HL-60 (cell line): ENCODE data around the gene NAGLU.

Experiments
- GABPA ChIP-seq: IDR thresholded peaks from 2 replicates; pipeline ENCODE4 v1.6.1; 2012; ENCODE audit warnings: low read depth
- POLR2AphosphoS5 ChIP-seq: IDR thresholded peaks from 2 replicates; pipeline ENCODE4 v1.6.1; 2012; ENCODE audit warnings: low read depth
- TF ChIP-seq, protein P1 (sequence below): IDR thresholded peaks from one replicate; pipeline ENCODE4 v1.5.1; 2011; ENCODE audit warnings: low read length, control low read depth, inconsistent platforms; ENCODE audit not compliant: insufficient read depth
- TF ChIP-seq, protein P2 (sequence below): IDR thresholded peaks from 2 replicates; pipeline ENCODE4 v1.6.1; 2012; ENCODE audit warnings: low read depth; ENCODE audit not compliant: insufficient replicate concordance

DNA sequence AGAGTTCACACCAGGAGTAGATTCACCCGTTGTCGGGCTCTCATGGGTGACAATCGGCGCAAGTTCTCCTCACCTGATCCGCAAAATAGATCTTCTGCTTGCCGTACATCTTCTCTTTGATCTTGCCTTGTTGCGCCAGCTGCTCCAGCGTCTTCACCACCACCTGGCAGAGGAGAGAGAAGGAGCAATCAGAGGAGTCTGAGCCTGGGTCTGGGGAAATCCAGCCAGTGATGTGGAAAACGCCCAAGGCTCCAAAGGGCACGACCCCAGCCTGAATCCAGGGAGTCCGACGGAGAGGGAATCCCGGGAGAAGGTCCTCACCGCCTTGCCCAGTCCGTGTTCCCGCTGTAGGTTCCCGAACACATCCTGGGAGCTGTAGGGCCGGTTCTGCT, 41.1 kb downstream of the NAGLU start:
- TF ChIP-seq, protein P1, sequence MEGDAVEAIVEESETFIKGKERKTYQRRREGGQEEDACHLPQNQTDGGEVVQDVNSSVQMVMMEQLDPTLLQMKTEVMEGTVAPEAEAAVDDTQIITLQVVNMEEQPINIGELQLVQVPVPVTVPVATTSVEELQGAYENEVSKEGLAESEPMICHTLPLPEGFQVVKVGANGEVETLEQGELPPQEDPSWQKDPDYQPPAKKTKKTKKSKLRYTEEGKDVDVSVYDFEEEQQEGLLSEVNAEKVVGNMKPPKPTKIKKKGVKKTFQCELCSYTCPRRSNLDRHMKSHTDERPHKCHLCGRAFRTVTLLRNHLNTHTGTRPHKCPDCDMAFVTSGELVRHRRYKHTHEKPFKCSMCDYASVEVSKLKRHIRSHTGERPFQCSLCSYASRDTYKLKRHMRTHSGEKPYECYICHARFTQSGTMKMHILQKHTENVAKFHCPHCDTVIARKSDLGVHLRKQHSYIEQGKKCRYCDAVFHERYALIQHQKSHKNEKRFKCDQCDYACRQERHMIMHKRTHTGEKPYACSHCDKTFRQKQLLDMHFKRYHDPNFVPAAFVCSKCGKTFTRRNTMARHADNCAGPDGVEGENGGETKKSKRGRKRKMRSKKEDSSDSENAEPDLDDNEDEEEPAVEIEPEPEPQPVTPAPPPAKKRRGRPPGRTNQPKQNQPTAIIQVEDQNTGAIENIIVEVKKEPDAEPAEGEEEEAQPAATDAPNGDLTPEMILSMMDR: no peak
- TF ChIP-seq GABPA: no peak
- TF ChIP-seq, protein P2, sequence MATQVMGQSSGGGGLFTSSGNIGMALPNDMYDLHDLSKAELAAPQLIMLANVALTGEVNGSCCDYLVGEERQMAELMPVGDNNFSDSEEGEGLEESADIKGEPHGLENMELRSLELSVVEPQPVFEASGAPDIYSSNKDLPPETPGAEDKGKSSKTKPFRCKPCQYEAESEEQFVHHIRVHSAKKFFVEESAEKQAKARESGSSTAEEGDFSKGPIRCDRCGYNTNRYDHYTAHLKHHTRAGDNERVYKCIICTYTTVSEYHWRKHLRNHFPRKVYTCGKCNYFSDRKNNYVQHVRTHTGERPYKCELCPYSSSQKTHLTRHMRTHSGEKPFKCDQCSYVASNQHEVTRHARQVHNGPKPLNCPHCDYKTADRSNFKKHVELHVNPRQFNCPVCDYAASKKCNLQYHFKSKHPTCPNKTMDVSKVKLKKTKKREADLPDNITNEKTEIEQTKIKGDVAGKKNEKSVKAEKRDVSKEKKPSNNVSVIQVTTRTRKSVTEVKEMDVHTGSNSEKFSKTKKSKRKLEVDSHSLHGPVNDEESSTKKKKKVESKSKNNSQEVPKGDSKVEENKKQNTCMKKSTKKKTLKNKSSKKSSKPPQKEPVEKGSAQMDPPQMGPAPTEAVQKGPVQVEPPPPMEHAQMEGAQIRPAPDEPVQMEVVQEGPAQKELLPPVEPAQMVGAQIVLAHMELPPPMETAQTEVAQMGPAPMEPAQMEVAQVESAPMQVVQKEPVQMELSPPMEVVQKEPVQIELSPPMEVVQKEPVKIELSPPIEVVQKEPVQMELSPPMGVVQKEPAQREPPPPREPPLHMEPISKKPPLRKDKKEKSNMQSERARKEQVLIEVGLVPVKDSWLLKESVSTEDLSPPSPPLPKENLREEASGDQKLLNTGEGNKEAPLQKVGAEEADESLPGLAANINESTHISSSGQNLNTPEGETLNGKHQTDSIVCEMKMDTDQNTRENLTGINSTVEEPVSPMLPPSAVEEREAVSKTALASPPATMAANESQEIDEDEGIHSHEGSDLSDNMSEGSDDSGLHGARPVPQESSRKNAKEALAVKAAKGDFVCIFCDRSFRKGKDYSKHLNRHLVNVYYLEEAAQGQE: no peak
- TF ChIP-seq POLR2AphosphoS5: no peak; the same call in 1 of the 2 replicates
